GM18520 (cell line): Measurements from ENCODE around the gene HOXD9.

Experiments
- ATAC-seq: cut with Tn5 transposase; IDR thresholded peaks from one replicate; pipeline ENCODE4 v1.9.1; 2021; ENCODE audit not compliant: unreplicated experiment

Gene HOXD9

GRCh38 chr2:176110415-176111308 is 11.9 kb upstream of the HOXD9 start:
- ATAC-seq: no peak

DNA sequence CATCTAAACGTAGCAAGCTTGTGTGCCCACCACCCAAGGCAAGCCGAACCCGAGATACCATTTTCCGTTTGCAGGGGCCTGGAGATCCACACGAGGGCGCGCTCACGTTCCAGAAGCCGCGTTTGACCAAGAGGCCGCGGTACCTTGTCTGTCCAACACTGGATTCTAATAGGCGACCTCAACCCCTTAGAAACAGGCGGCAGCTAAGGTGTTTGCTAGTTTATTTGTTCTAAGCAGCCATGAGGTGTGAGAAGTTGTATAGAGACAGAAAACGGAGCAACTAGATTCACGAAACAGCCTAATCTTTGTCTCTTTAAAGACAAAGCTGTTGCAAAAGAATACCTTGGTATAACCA is 11.2 kb upstream of the HOXD9 start:
- ATAC-seq: no peak

- no peak for ATAC-seq
Measured at GRCh38 chr2:176111846-176112374, 10.6 kb upstream of the HOXD9 start.

DNA sequence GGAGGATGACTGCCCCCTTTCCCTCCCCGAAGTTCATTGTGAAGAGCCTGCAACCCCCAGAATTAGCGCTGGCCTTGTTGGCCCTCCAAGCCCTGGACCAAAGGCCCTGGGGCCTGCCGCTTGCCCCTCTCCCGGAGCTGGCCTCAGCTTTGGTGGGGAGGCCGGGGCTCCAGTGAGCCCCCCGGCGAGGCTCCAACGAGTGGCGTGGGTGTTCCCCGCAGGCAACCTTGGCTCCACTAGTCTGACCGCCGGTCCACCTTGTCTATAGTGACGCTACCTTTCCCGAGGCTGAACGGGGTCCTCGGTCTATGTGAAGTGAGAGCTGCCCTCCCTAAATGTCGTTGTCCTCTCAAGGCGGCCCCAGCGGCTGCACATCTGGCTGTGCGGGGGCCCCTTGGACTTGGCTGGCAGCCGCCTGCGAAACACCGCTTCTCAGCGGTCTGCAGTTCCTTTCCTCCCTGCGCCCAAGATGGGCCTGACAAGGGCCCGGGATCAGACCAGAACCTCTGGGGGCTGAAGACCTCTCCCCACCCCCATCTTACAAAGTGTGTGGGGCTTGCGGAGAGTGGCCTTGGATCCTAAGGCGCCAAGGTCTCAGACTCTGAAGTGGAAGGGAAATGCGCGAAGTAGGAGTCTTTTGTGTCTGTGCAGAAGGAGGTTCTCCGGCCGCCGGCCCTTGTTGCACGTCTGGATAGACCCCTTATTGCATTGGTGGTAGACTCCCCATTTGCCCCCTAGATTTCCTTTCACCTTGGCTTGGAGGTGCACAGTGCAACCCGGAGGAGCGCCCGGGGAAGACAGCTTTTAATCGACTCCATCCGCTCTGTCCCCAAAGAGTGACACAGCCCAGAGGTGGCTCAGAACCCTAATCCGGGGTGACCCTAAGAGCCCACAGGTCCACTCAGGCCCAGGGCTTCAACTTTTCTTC is 9.9 kb upstream of the HOXD9 start:
- ATAC-seq: no peak

GRCh38 chr2:176114120-176114929 is 8.2 kb upstream of the HOXD9 start:
- ATAC-seq: no peak

GRCh38 chr2:176114930-176115625 is 7.4 kb upstream of the HOXD9 start:
- no peak for ATAC-seq

- ATAC-seq: no peak
Measured at GRCh38 chr2:176115883-176116813, 6.4 kb upstream of the HOXD9 start, which contains the start of gene HOXD10. TSS of gene HOXD10 (plus strand) at chr2:176116778. CDS start at chr2:176116834, 56 bp downstream.

DNA sequence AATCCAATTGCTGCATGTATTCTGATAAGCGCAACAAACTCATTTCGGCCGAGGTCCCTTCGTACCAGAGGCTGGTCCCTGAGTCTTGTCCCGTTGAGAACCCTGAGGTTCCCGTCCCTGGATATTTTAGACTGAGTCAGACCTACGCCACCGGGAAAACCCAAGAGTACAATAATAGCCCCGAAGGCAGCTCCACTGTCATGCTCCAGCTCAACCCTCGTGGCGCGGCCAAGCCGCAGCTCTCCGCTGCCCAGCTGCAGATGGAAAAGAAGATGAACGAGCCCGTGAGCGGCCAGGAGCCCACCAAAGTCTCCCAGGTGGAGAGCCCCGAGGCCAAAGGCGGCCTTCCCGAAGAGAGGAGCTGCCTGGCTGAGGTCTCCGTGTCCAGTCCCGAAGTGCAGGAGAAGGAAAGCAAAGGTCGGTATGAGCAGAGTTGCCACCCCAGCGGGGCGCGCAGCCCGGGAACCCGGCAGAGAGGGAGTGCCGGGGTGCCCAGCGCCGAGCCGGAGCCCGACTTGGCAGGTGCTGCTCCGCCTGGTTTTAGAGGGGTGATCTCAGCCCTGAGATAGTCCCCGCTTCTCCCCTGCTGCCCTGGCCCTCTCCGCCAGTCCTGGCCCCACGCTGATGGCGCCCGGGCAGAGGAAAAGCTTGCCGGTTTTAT is 5.2 kb upstream of the HOXD9 start:
- no peak for ATAC-seq

DNA sequence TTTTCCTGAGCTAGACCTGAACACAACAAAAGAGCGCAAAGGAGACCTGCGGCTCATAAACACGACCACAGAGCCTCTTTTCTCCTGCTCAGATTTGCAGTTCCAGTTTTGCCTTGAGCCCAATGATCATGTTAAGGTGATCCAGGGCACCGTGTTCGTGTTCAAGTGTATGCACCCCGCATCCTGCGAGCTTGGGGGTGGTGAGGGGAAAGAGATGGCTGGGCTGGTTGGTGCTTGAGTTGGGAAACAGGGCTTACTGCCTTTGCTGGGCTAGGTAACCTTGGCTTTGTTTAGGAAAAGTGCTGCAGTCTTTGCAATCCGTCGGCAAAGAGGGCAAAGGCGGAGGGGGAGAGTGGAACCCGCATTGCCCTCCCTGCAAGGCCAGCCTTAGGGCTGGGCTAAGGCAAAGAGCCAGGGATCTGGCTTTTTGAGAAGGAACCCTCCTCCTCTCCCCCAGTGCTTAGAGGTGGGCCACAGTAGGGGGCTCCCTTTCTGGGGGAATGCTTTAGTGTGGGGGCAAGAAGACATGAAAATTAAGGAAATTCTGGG is 4.6 kb upstream of the HOXD9 start:
- ATAC-seq: no peak

DNA sequence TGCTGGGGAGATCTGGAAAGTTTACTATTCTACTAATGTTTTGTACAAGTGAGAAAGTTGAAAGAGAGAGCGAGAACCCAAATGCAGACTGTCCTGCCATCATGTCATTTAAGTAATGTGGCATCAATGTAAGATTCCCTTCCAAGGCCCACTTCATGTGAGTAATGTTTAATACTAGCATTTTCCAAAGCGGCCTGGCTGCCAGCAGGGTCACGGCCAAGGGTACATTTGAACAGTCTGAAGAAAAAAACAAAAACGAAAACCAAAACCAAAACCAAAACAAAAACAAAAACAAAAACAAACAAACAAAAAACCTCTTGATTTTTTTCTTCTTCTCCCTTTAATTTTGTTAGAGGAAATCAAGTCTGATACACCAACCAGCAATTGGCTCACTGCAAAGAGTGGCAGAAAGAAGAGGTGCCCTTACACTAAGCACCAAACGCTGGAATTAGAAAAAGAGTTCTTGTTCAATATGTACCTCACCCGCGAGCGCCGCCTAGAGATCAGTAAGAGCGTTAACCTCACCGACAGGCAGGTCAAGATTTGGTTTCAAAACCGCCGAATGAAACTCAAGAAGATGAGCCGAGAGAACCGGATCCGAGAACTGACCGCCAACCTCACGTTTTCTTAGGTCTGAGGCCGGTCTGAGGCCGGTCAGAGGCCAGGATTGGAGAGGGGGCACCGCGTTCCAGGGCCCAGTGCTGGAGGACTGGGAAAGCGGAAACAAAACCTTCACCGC is 3.7 kb upstream of the HOXD9 start:
- ATAC-seq: no peak

GRCh38 chr2:176120364-176121189 is 1.9 kb upstream of the HOXD9 start:
- ATAC-seq: no peak

GRCh38 chr2:176121190-176122051 is 1.1 kb upstream of the HOXD9 start:
- ATAC-seq: no peak

GRCh38 chr2:176122052-176122682 is 352 bp upstream of the HOXD9 start:
- ATAC-seq: no peak

- no peak for ATAC-seq
Measured at GRCh38 chr2:176123411-176124109, 1.0 kb downstream of the HOXD9 start.
